ENCODE measurements around the gene ABCF2. TPM values are rescaled to one million over a fixed set of nuclear protein-coding genes. Genes with fewer than 3 reads are reported as not detected.

ABCF2 gene
- total RNA-seq, 1 experiment from 2014 or later, result 45.8 TPM

DNA sequence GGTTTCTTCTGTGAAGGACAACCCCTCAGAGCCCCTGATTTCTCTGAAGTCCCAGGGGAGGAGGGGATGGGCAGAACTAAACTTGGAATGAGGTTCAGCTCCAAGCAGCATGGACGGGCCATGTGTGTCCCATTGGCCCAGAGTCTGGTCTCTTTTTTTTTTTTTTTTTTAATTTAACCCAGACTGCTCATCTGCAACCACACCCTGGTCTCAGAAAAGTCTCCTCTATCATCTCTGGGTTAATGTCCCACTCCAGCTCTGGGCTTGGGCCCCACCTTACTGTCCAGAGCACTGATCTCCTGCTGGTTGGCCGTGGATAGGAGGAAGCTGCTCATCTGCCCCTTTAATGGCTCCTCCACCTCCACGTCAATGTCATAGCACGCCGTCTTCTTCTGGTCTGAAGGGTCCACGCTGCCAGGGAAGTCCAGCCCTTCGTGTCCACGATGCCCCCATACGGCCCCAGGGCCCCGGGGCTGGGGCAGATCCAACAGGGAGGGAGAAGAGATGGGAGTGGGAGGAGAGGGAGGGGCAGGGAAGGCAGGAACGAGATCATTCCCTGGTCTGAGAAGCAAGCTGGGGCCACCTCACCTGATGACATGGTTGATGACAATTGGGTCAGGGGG is 12.9 kb upstream of the ABCF2 start:
- intact Hi-C loops (cut with micrococcal nuclease; ENCODE audit: unreplicated experiment), result loop anchor here (5.0 kb wide), 1 partner anchor 68 kb away; no protein-coding TSS in a partner anchor
- ChIA-PET POLR2A (ENCODE audit: unreplicated experiment) (no interaction called here), CTCF (no interaction called here)
- Histone ChIP-seq H2AFZ (no peak overlapping the region), H3K9me2 (ENCODE audit: insufficient read depth) (no peaks in the 10 kb centered on the region), H3K4me1 (replicated peaks; ENCODE audit: insufficient read depth) (no peaks in the 10 kb centered on the region), H3K4me3 (no peak overlapping the region), H3K36me3 (ENCODE audit: low read depth) (peaks cover 19% of the 10 kb centered on the region; the same call in 1 of the 2 replicates), H3K9me3 (ENCODE audit: insufficient read depth, low read depth) (no peaks in the 10 kb centered on the region), H3K27ac (no peak overlapping the region), H3F3A (ENCODE audit: insufficient read depth, low read depth) (peaks cover 16% of the 10 kb centered on the region), H3K27me3 (ENCODE audit: insufficient read depth, low read depth) (no peaks in the 10 kb centered on the region), H4K20me1 (ENCODE audit: insufficient read depth) (peaks cover 38% of the 10 kb centered on the region), H3K79me2 (ENCODE audit: low read depth) (peaks cover 16% of the 10 kb centered on the region), H3K4me2 (no peak overlapping the region)
- TF ChIP-seq, protein P1, sequence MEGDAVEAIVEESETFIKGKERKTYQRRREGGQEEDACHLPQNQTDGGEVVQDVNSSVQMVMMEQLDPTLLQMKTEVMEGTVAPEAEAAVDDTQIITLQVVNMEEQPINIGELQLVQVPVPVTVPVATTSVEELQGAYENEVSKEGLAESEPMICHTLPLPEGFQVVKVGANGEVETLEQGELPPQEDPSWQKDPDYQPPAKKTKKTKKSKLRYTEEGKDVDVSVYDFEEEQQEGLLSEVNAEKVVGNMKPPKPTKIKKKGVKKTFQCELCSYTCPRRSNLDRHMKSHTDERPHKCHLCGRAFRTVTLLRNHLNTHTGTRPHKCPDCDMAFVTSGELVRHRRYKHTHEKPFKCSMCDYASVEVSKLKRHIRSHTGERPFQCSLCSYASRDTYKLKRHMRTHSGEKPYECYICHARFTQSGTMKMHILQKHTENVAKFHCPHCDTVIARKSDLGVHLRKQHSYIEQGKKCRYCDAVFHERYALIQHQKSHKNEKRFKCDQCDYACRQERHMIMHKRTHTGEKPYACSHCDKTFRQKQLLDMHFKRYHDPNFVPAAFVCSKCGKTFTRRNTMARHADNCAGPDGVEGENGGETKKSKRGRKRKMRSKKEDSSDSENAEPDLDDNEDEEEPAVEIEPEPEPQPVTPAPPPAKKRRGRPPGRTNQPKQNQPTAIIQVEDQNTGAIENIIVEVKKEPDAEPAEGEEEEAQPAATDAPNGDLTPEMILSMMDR (conservative IDR thresholded peaks at IDR 0.05), result no peak
- TF ChIP-seq EZH2 (IDR thresholded peaks at IDR 0.05; ENCODE audit: low read depth), result no peak
- no TSS peak for BruUV-seq (replicated peaks)
- no peak for DNase-seq

DNA sequence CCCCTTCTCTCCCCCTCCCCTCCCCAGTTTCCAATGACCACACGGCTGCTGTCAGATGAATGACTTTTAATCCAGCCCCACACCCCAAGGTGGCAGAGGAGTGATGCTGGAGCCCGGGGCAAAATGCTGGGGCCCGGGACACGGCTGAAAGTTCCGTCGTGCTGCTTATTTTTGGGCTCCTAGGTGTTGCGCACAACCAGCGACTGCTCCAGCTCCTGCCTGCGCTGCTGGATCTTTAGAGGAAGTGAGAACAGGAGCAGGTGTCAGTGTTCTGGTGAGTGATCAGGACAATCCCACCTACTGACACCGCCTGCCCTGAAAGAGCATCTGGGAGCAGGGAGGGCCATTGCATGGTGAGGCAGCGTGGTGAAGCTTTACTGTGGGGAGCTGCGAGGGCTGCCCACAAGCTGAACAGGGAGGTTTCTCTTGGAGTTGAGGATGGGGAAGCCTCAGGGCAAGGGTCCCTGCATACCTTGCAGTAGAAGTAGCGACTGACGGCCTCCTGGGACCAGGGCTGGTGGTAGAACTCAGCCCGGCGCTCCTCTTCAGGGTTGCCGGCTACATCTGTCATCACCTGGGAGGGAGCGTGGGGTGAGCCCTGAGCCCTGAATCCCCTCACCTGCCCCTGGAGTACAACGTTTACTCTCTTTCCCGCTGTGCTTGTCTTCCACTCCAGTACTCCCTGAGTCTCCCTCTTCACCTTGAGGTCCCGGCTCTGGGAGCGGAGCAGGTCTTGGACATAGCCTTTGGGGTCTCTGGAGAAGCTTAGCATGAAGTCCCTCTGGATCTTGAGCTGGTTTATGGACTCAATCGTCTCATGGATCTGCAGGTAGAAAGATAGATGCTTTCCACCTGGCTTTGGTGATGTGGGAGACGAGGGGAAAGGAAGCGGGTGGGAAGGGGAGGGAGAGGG is 12.2 kb upstream of the ABCF2 start:
- peaks cover 22% of the 10 kb centered on the region; the same call in 1 of the 2 replicates for H3K36me3 ChIP-seq (ENCODE audit: low read depth)
- H3K9me2 ChIP-seq (ENCODE audit: insufficient read depth), result no peaks in the 10 kb centered on the region
- no peak overlapping the region for H3K27ac ChIP-seq
- CTCF ChIA-PET, result no interaction called here
- peaks cover 23% of the 10 kb centered on the region for H3K79me2 ChIP-seq (ENCODE audit: low read depth)
- no peaks in the 10 kb centered on the region for H3K9me3 ChIP-seq (ENCODE audit: insufficient read depth, low read depth)
- H3K4me2 ChIP-seq, result no peak overlapping the region
- H3K27me3 ChIP-seq (ENCODE audit: insufficient read depth, low read depth), result no peaks in the 10 kb centered on the region
- no peak for DNase-seq
- TF ChIP-seq, protein P1 (conservative IDR thresholded peaks at IDR 0.05), result no peak
- no peak for TF ChIP-seq EZH2 (IDR thresholded peaks at IDR 0.05; ENCODE audit: low read depth)
- H3K4me3 ChIP-seq, result no peak overlapping the region
- intact Hi-C loops (cut with micrococcal nuclease; ENCODE audit: unreplicated experiment), result no loop called here
- peaks cover 8% of the 10 kb centered on the region for H3F3A ChIP-seq (ENCODE audit: insufficient read depth, low read depth)
- no TSS peak for BruUV-seq (replicated peaks)
- H2AFZ ChIP-seq, result no peak overlapping the region
- H3K4me1 ChIP-seq (replicated peaks; ENCODE audit: insufficient read depth), result peaks cover under 1% of the 10 kb centered on the region
- peaks cover 46% of the 10 kb centered on the region for H4K20me1 ChIP-seq (ENCODE audit: insufficient read depth)
- POLR2A ChIA-PET (ENCODE audit: unreplicated experiment), result interaction anchor here (0.6 kb wide), 1 partner anchor 264 kb away, joined by 3 read pairs; no protein-coding TSS in a partner anchor

DNA sequence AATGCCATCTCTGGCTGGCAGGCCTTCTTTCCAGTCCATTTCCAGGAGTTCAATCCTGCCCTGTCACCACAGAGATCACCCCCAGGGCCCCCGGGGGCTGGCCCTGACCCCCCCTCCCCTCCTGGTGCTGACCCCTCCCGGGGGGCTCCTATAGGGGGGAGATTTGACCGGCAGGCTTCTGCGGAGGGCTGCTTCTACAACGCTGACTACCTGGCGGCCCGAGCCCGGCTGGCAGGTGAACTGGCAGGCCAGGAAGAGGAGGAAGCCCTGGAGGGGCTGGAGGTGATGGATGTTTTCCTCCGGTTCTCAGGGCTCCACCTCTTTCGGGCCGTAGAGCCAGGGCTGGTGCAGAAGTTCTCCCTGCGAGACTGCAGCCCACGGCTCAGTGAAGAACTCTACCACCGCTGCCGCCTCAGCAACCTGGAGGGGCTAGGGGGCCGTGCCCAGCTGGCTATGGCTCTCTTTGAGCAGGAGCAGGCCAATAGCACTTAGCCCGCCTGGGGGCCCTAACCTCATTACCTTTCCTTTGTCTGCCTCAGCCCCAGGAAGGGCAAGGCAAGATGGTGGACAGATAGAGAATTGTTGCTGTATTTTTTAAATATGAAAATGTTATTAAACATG is 11.3 kb upstream of the ABCF2 start:
- no peak overlapping the region for H2AFZ ChIP-seq
- intact Hi-C loops (cut with micrococcal nuclease; ENCODE audit: unreplicated experiment), result no loop called here
- no peak overlapping the region for H3K27ac ChIP-seq
- no peaks in the 10 kb centered on the region for H3K27me3 ChIP-seq (ENCODE audit: insufficient read depth, low read depth)
- no peak overlapping the region for H3K4me2 ChIP-seq
- H4K20me1 ChIP-seq (ENCODE audit: insufficient read depth), result peaks cover 52% of the 10 kb centered on the region
- peaks cover 9% of the 10 kb centered on the region for H3K4me1 ChIP-seq (replicated peaks; ENCODE audit: insufficient read depth)
- H3K9me3 ChIP-seq (ENCODE audit: insufficient read depth, low read depth), result no peaks in the 10 kb centered on the region
- ChIA-PET CTCF (no interaction called here), POLR2A (ENCODE audit: unreplicated experiment) (no interaction called here)
- peaks cover 8% of the 10 kb centered on the region for H3F3A ChIP-seq (ENCODE audit: insufficient read depth, low read depth)
- no peak for DNase-seq
- no peaks in the 10 kb centered on the region for H3K9me2 ChIP-seq (ENCODE audit: insufficient read depth)
- no peak overlapping the region for H3K4me3 ChIP-seq
- peaks cover 22% of the 10 kb centered on the region; the same call in 1 of the 2 replicates for H3K36me3 ChIP-seq (ENCODE audit: low read depth)
- no TSS peak for BruUV-seq (replicated peaks)
- TF ChIP-seq EZH2 (IDR thresholded peaks at IDR 0.05; ENCODE audit: low read depth), result no peak
- TF ChIP-seq, protein P1 (conservative IDR thresholded peaks at IDR 0.05), result no peak
- peaks cover 32% of the 10 kb centered on the region for H3K79me2 ChIP-seq (ENCODE audit: low read depth)
